ENCODE measurements around the gene SLIT3.
"Not testable (repeated sequence)": the region's sequence is repeated elsewhere in the genome, so short reads cannot be mapped to it uniquely, and the experiment has no call there.

- TF ChIP-seq, protein P1, sequence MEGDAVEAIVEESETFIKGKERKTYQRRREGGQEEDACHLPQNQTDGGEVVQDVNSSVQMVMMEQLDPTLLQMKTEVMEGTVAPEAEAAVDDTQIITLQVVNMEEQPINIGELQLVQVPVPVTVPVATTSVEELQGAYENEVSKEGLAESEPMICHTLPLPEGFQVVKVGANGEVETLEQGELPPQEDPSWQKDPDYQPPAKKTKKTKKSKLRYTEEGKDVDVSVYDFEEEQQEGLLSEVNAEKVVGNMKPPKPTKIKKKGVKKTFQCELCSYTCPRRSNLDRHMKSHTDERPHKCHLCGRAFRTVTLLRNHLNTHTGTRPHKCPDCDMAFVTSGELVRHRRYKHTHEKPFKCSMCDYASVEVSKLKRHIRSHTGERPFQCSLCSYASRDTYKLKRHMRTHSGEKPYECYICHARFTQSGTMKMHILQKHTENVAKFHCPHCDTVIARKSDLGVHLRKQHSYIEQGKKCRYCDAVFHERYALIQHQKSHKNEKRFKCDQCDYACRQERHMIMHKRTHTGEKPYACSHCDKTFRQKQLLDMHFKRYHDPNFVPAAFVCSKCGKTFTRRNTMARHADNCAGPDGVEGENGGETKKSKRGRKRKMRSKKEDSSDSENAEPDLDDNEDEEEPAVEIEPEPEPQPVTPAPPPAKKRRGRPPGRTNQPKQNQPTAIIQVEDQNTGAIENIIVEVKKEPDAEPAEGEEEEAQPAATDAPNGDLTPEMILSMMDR (IDR thresholded peaks at IDR 0.05): not testable (repeated sequence)
- not testable (repeated sequence) for TF ChIP-seq EP300, POLR2A (IDR thresholded peaks at IDR 0.05)
Measured at GRCh38 chr5:168742311-168742710, 558.6 kb downstream of the SLIT3 start.

Data from suprapubic skin (tissue), 3 donors.